IMR-90 (cell line): Measurements from ENCODE around the gene ATG101. TPM values are rescaled to one million over a fixed set of nuclear protein-coding genes. Genes with fewer than 3 reads are reported as not detected.

Experiments used
- ATAC-seq: fragments of 200-7000 bp; cut with Tn5 transposase; 2 replicates; pipeline ENCODE4 v1.9.1; 2020; ENCODE audit warnings: low read depth, mild to moderate bottlenecking, moderate library complexity
- BruUV-seq: library from RNA; stranded (reverse); fragments of 400-500 nt; replicated peaks from 2 replicates; lab custom pipeline; 2021; lab: Mats Ljungman, UMichigan
- CTCF ChIA-PET: fragments of 300-600 bp; formaldehyde crosslinking; extraction: SDS; loops from one replicate; lab custom pipeline; 2021; ENCODE audit warnings: antibody characterized with exemption; lab: Yijun Ruan, JAX
- POLR2A ChIA-PET: fragments of 300-600 bp; sonication (Branson Sonifier 250); formaldehyde crosslinking; loops from one replicate; lab custom pipeline; 2022; ENCODE audit warnings: antibody characterized with exemption; ENCODE audit not compliant: unreplicated experiment; lab: Charles Lee
- DNase-seq: peaks from one replicate; pipeline ENCODE4 v3.0.0; 2013
- H2AFZ ChIP-seq: replicated peaks from 2 replicates; pipeline ENCODE3; 2013; ENCODE audit warnings: low read length, mild to moderate bottlenecking; ENCODE audit not compliant: poor library complexity
- H2AK5ac ChIP-seq: 2 replicates; pipeline ENCODE4 v1.6.1; 2013; ENCODE audit warnings: low read depth, low read length, inconsistent platforms
- H2AK9ac ChIP-seq: replicated peaks from 2 replicates; pipeline ENCODE3; 2013; ENCODE audit warnings: mild to moderate bottlenecking, low read depth, low read length, moderate library complexity; ENCODE audit not compliant: poor library complexity
- H2BK120ac ChIP-seq: 2 replicates; pipeline ENCODE4 v1.6.1; 2013; ENCODE audit warnings: low read depth, low read length, inconsistent platforms
- H2BK15ac ChIP-seq: 3 replicates; pipeline ENCODE4 v1.6.1; 2013; ENCODE audit warnings: low read depth, low read length, inconsistent platforms
- H2BK20ac ChIP-seq: 2 replicates; pipeline ENCODE4 v1.6.1; 2013; ENCODE audit warnings: low read depth, mild to moderate bottlenecking, inconsistent platforms, low read length, moderate library complexity
- H2BK5ac ChIP-seq: 2 replicates; pipeline ENCODE4 v1.6.1; 2013; ENCODE audit warnings: mild to moderate bottlenecking, low read depth, low read length, inconsistent platforms; ENCODE audit not compliant: poor library complexity, severe bottlenecking
- H3K14ac ChIP-seq: replicated peaks from 2 replicates; pipeline ENCODE4 v1.6.1; 2013; ENCODE audit warnings: low read depth, low read length, inconsistent platforms
- H3K18ac ChIP-seq: 2 replicates; pipeline ENCODE4 v1.6.1; 2013; ENCODE audit warnings: low read depth, low read length, control low read depth
- H3K23ac ChIP-seq: 2 replicates; pipeline ENCODE4 v1.6.1; 2013; ENCODE audit warnings: low read depth, low read length, inconsistent platforms
- H3K27ac ChIP-seq: 2 replicates; pipeline ENCODE4 v1.5.1; 2013; ENCODE audit warnings: mild to moderate bottlenecking, control low read depth, low read length; ENCODE audit not compliant: insufficient read depth
- H3K27me3 ChIP-seq: 2 replicates; pipeline ENCODE4 v1.6.1; 2013; ENCODE audit warnings: low read length; ENCODE audit not compliant: control insufficient read depth, insufficient read depth
- H3K36me3 ChIP-seq: 2 replicates; pipeline ENCODE4 v1.6.1; 2013; ENCODE audit warnings: low read length, mixed read lengths; ENCODE audit not compliant: control insufficient read depth, insufficient read depth
- H3K4ac ChIP-seq: 2 replicates; pipeline ENCODE4 v1.6.1; 2013; ENCODE audit warnings: low read depth, low read length, inconsistent platforms
- H3K4me1 ChIP-seq: 2 replicates; pipeline ENCODE4 v1.6.1; 2013; ENCODE audit warnings: low read length, mixed read lengths; ENCODE audit not compliant: control insufficient read depth, insufficient read depth
- H3K4me2 ChIP-seq: 2 replicates; pipeline ENCODE4 v1.6.1; 2013; ENCODE audit warnings: low read depth, mild to moderate bottlenecking, control low read depth, low read length, moderate library complexity
- H3K4me3 ChIP-seq: 2 replicates; pipeline ENCODE4 v1.5.1; 2013; ENCODE audit warnings: low read depth, mild to moderate bottlenecking, control low read depth, low read length, moderate library complexity; ENCODE audit not compliant: insufficient read depth
- H3K56ac ChIP-seq: 2 replicates; pipeline ENCODE4 v1.6.1; 2013; ENCODE audit warnings: low read length, inconsistent platforms; ENCODE audit not compliant: insufficient read depth; ENCODE audit errors: extremely low read depth
- H3K79me1 ChIP-seq, 2 experiments: 2 replicates each; pipeline ENCODE4 v1.6.1; 2013; ENCODE audit warnings: low read length in 2 of 2, inconsistent platforms in 1 of 2, low read depth in 1 of 2
- H3K9ac ChIP-seq: 2 replicates; pipeline ENCODE4 v1.6.1; 2013; ENCODE audit warnings: low read depth, low read length, control low read depth
- H3K9me1 ChIP-seq: 2 replicates; pipeline ENCODE4 v1.6.1; 2013; ENCODE audit warnings: low read length, inconsistent platforms; ENCODE audit not compliant: insufficient read depth
- H3K9me3 ChIP-seq: 2 replicates; pipeline ENCODE4 v1.6.1; 2013; ENCODE audit warnings: low read length; ENCODE audit not compliant: control insufficient read depth, insufficient read depth
- H4K20me1 ChIP-seq: 2 replicates; pipeline ENCODE4 v1.6.1; 2013; ENCODE audit warnings: low read length, inconsistent platforms; ENCODE audit not compliant: insufficient read depth
- H4K5ac ChIP-seq: 2 replicates; pipeline ENCODE4 v1.6.1; 2013; ENCODE audit warnings: mild to moderate bottlenecking, low read depth, low read length, control low read depth
- H4K8ac ChIP-seq, 2 experiments: 2 replicates each; pipeline ENCODE4 v1.6.1; 2013; ENCODE audit warnings: low read depth in 2 of 2, low read length in 2 of 2, control low read depth in 1 of 2, inconsistent platforms in 1 of 2
- H4K91ac ChIP-seq: 2 replicates; pipeline ENCODE4 v1.6.1; 2013; ENCODE audit warnings: low read depth, low read length, inconsistent platforms; ENCODE audit not compliant: insufficient read depth
- BHLHE40 ChIP-seq: fragments of 150-350 bp; IDR thresholded peaks from 2 replicates; pipeline ENCODE4 v1.6.1; 2016; ENCODE audit warnings: mild to moderate bottlenecking, low read depth, low read length
- CEBPB ChIP-seq: IDR thresholded peaks from 2 replicates; pipeline ENCODE4 v1.6.1; 2012; ENCODE audit warnings: low read depth, low read length, improper control_type of control experiment
- CHD1 ChIP-seq: IDR thresholded peaks from 2 replicates; pipeline ENCODE4 v1.6.1; 2012; ENCODE audit warnings: low read depth, low read length, improper control_type of control experiment
- FOS ChIP-seq: fragments of 150-350 bp; IDR thresholded peaks from 2 replicates; pipeline ENCODE4 v1.6.1; 2016; ENCODE audit warnings: low read depth, low read length
- MAFK ChIP-seq: IDR thresholded peaks from 2 replicates; pipeline ENCODE4 v1.6.1; 2012; ENCODE audit warnings: low read depth, low read length, improper control_type of control experiment
- MAZ ChIP-seq: IDR thresholded peaks from 2 replicates; pipeline ENCODE4 v1.6.1; 2012; ENCODE audit warnings: low read depth, mild to moderate bottlenecking, low read length, improper control_type of control experiment, moderate library complexity, borderline replicate concordance
- MXI1 ChIP-seq: IDR thresholded peaks from 2 replicates; pipeline ENCODE4 v1.6.1; 2012; ENCODE audit warnings: low read depth, mild to moderate bottlenecking, low read length, moderate library complexity, borderline replicate concordance
- NFE2L2 ChIP-seq: fragments of 150-350 bp; IDR thresholded peaks from 2 replicates; pipeline ENCODE4 v1.6.1; 2016; ENCODE audit warnings: low read depth, mild to moderate bottlenecking, low read length
- POLR2A ChIP-seq: IDR thresholded peaks from 2 replicates; pipeline ENCODE4 v1.6.1; 2012; ENCODE audit warnings: mild to moderate bottlenecking, low read depth, low read length
- RAD21 ChIP-seq: IDR thresholded peaks from 2 replicates; pipeline ENCODE4 v1.6.1; 2012; ENCODE audit warnings: low read length, improper control_type of control experiment
- RCOR1 ChIP-seq: IDR thresholded peaks from 2 replicates; pipeline ENCODE4 v1.6.1; 2012; ENCODE audit warnings: mild to moderate bottlenecking, low read length, improper control_type of control experiment; ENCODE audit not compliant: insufficient replicate concordance
- RFX5 ChIP-seq: IDR thresholded peaks from 2 replicates; pipeline ENCODE4 v1.8.0; 2012; ENCODE audit warnings: low read depth, mild to moderate bottlenecking, low read length, moderate library complexity
- SMC3 ChIP-seq: fragments of 150-350 bp; IDR thresholded peaks from 2 replicates; pipeline ENCODE4 v1.6.1; 2016; ENCODE audit warnings: low read depth, mild to moderate bottlenecking, antibody characterized with exemption, low read length, moderate library complexity
- WGBS, 2 experiments: methylation state at CpG; one replicate each; pipeline versions ENCODE4 v1.1.5 to v1.1.7; 2013; ENCODE audit warnings: missing lambda C conversion rate in 2 of 2; ENCODE audit not compliant: insufficient read length in 1 of 2; ENCODE audit errors: extremely low coverage in 2 of 2; 5-methylcytosine and 5-hydroxymethylcytosine counted together
- dilution Hi-C: fragments of 300-500 bp; cut with HindIII; formaldehyde crosslinking; loops from one replicate; pipeline ENCODE4 v1.14.3; 2018; ENCODE audit warnings: low sequenced_read_pairs; ENCODE audit not compliant: unreplicated experiment
- in situ Hi-C: fragments of 300-500 bp; cut with MboI; formaldehyde crosslinking; loops from 3 replicates; pipeline ENCODE4 v1.14.3; 2019; ENCODE audit warnings: low sequenced_read_pairs, inconsistent platforms, mixed read lengths
- intact Hi-C: fragments of 100-400 bp; cut with micrococcal nuclease; formaldehyde crosslinking; loops from 2 replicates; pipeline ENCODE4 v1.10.0; 2022
- polyA plus RNA-seq, 3 experiments: library from polyadenylated mRNA; depleted of rRNA; stranded (reverse); fragments of >200 nt; gene quantifications; 2 replicates each; pipeline ENCODE4 v1.2.3, GENCODE V29; 2012; ENCODE audit warnings: low replicate concordance in 1 of 3
- total RNA-seq: library from RNA; depleted of rRNA; stranded (reverse); fragments of >200 nt; gene quantifications from 2 replicates; pipeline ENCODE4 v1.2.3, GENCODE V29; 2012
- TF ChIP-seq, protein P1 (sequence below): fragments of 150-350 bp; IDR thresholded peaks from 2 replicates; pipeline ENCODE4 v1.6.1; 2016; ENCODE audit warnings: low read depth, mild to moderate bottlenecking, low read length, moderate library complexity, borderline replicate concordance
- TF ChIP-seq, protein P2 (sequence below): conservative IDR thresholded peaks from 2 replicates; pipeline ENCODE4 v1.5.1; 2012; ENCODE audit warnings: mild to moderate bottlenecking, low read depth, low read length, improper control_type of control experiment

ATG101 gene
- total and polyA plus RNA-seq, 2 of the 4 experiments (the other 2 are of a cell fraction), result 93.9 to 167 TPM

DNA sequence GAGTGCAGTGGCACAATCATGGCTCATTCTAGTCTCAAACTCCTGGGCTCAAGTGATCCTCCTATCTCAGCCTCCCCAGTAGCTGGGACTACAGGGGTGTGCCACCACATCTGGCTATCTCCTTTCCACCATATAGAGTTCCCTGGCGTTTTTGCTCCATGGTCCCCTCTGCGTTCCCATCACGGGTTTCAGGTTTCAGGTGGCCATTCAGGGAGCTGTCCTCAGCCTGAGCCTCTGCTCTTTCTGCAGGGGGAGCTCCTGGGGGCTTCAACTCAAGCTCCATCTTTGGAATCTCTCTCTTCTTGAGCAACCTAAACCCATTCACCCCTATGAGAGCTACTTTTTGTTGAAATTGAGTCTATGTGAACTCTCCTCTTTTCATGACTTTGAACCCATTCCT lies 21.3 kb downstream of the ATG101 start:
- H3K18ac ChIP-seq, result no peak overlapping the region
- no peaks in the 10 kb centered on the region for H3K9me1 ChIP-seq
- BruUV-seq, result no TSS peak
- H3K14ac ChIP-seq, result no peak overlapping the region
- no peak overlapping the region for H2AK5ac ChIP-seq
- TF ChIP-seq MAZ, result no peak
- TF ChIP-seq RFX5, result no peak
- TF ChIP-seq NFE2L2, result no peak
- TF ChIP-seq CHD1, result no peak
- TF ChIP-seq FOS, result no peak
- no peak for TF ChIP-seq BHLHE40
- no peak for TF ChIP-seq SMC3
- TF ChIP-seq RAD21, result no peak
- TF ChIP-seq MXI1, result no peak
- TF ChIP-seq CEBPB, result no peak
- TF ChIP-seq, protein P1, sequence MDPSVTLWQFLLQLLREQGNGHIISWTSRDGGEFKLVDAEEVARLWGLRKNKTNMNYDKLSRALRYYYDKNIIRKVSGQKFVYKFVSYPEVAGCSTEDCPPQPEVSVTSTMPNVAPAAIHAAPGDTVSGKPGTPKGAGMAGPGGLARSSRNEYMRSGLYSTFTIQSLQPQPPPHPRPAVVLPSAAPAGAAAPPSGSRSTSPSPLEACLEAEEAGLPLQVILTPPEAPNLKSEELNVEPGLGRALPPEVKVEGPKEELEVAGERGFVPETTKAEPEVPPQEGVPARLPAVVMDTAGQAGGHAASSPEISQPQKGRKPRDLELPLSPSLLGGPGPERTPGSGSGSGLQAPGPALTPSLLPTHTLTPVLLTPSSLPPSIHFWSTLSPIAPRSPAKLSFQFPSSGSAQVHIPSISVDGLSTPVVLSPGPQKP, result no peak
- no peak for TF ChIP-seq MAFK
- no peak for TF ChIP-seq RCOR1
- no peak for TF ChIP-seq POLR2A
- TF ChIP-seq, protein P2, sequence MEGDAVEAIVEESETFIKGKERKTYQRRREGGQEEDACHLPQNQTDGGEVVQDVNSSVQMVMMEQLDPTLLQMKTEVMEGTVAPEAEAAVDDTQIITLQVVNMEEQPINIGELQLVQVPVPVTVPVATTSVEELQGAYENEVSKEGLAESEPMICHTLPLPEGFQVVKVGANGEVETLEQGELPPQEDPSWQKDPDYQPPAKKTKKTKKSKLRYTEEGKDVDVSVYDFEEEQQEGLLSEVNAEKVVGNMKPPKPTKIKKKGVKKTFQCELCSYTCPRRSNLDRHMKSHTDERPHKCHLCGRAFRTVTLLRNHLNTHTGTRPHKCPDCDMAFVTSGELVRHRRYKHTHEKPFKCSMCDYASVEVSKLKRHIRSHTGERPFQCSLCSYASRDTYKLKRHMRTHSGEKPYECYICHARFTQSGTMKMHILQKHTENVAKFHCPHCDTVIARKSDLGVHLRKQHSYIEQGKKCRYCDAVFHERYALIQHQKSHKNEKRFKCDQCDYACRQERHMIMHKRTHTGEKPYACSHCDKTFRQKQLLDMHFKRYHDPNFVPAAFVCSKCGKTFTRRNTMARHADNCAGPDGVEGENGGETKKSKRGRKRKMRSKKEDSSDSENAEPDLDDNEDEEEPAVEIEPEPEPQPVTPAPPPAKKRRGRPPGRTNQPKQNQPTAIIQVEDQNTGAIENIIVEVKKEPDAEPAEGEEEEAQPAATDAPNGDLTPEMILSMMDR, result no peak
- no peak overlapping the region for H2BK5ac ChIP-seq
- no peak overlapping the region for H2AK9ac ChIP-seq
- intact Hi-C loops (loop anchor here (1.0 kb wide), 1 partner anchor 46 kb away; no protein-coding TSS in a partner anchor), in situ Hi-C loops (no loop called here), dilution Hi-C loops (no loop called here)
- ChIA-PET CTCF (interaction anchor here (1.3 kb wide), 1 partner anchor 66 kb away, joined by 4 read pairs; no protein-coding TSS in a partner anchor), POLR2A (interaction anchor here (0.7 kb wide), 1 partner anchor 520 kb away, joined by 3 read pairs; no protein-coding TSS in a partner anchor)
- H3K4me2 ChIP-seq, result no peak overlapping the region
- H2BK120ac ChIP-seq, result no peak overlapping the region
- no peak overlapping the region for H3K27ac ChIP-seq
- H3K4me1 ChIP-seq, result no peaks in the 10 kb centered on the region
- H2BK20ac ChIP-seq, result no peak overlapping the region
- ATAC-seq (no peak), DNase-seq (no peak)
- H3K4me3 ChIP-seq, result no peak overlapping the region
- H3K9me3 ChIP-seq, result no peaks in the 10 kb centered on the region
- no peak overlapping the region for H4K91ac ChIP-seq
- H3K36me3 ChIP-seq, result no peaks in the 10 kb centered on the region
- no peak overlapping the region for H3K56ac ChIP-seq
- no peak overlapping the region for H4K8ac ChIP-seq
- H3K79me1 ChIP-seq, result no peaks in the 10 kb centered on the region
- no peak overlapping the region for H2BK15ac ChIP-seq
- H4K20me1 ChIP-seq, result no peaks in the 10 kb centered on the region
- 36% methylated on average over 3 of the region's 3 CpGs; no CpG with 5 or more reads in 1 of the 2 experiments for WGBS, 2 experiments
- no peak overlapping the region for H3K9ac ChIP-seq
- no peak overlapping the region for H3K23ac ChIP-seq
- H2AFZ ChIP-seq, result no peak overlapping the region
- no peak overlapping the region for H3K4ac ChIP-seq
- no peak overlapping the region for H4K5ac ChIP-seq
- H3K27me3 ChIP-seq, result peaks cover 28% of the 10 kb centered on the region
